Activated naive CD4-positive, alpha-beta T cell treated with Interleukin-2 at 50 U/mL for 16 hours (primary cell): ENCODE results near the gene DUSP7.
"Not testable (repeated sequence)": the region's sequence is repeated elsewhere in the genome, so short reads cannot be mapped to it uniquely, and the experiment has no call there.

Experiments used
- DNase-seq: peaks from one replicate; pipeline ENCODE4 v3.0.0-alpha.2; 2020

Gene DUSP7

GRCh38 chr3:52046186-52046901, 10.0 kb downstream of the DUSP7 start:
- DNase-seq = no peak

- DNase-seq = no peak
Measured at GRCh38 chr3:52044869-52045619, 11.3 kb downstream of the DUSP7 start.

GRCh38 chr3:52043750-52044149, 12.6 kb downstream of the DUSP7 start:
- no peak for DNase-seq

- not testable (repeated sequence) for DNase-seq
Measured at GRCh38 chr3:52043039-52043438, 13.3 kb downstream of the DUSP7 start.

- no peak for DNase-seq
Measured at GRCh38 chr3:52041118-52041731, 15.1 kb downstream of the DUSP7 start.

GRCh38 chr3:52040600-52040999, 15.8 kb downstream of the DUSP7 start:
- no peak for DNase-seq

- DNase-seq = no peak
Measured at GRCh38 chr3:52039846-52040245, 16.5 kb downstream of the DUSP7 start.

GRCh38 chr3:52039426-52039825, 16.9 kb downstream of the DUSP7 start:
- DNase-seq = no peak

- DNase-seq = no peak
Measured at GRCh38 chr3:52038227-52038626, 18.1 kb downstream of the DUSP7 start.

- no peak for DNase-seq
Measured at GRCh38 chr3:52037291-52037690, 19.1 kb downstream of the DUSP7 start.

- DNase-seq = no peak
Measured at GRCh38 chr3:52036829-52037228, 19.5 kb downstream of the DUSP7 start.

- DNase-seq = no peak
Measured at GRCh38 chr3:52036222-52036694, 20.1 kb downstream of the DUSP7 start.

GRCh38 chr3:52034651-52035050, 21.7 kb downstream of the DUSP7 start:
- DNase-seq = no peak

- DNase-seq = no peak
Measured at GRCh38 chr3:52034212-52034611, 22.2 kb downstream of the DUSP7 start.

- not testable (repeated sequence) for DNase-seq
Measured at GRCh38 chr3:52033748-52034147, 22.6 kb downstream of the DUSP7 start.

- no peak for DNase-seq
Measured at GRCh38 chr3:52032702-52033408, 23.5 kb downstream of the DUSP7 start.

- DNase-seq = no peak
Measured at GRCh38 chr3:52031896-52032295, 24.5 kb downstream of the DUSP7 start.

GRCh38 chr3:52030714-52031310, 25.6 kb downstream of the DUSP7 start:
- DNase-seq = no peak

GRCh38 chr3:52029535-52029934, 26.8 kb downstream of the DUSP7 start:
- DNase-seq = no peak

- DNase-seq = no peak
Measured at GRCh38 chr3:52029053-52029452, 27.3 kb downstream of the DUSP7 start.

- DNase-seq = no peak
Measured at GRCh38 chr3:52028572-52028971, 27.8 kb downstream of the DUSP7 start.

- no peak for DNase-seq
Measured at GRCh38 chr3:52026041-52026440, 30.3 kb downstream of the DUSP7 start.

- DNase-seq = no peak
Measured at GRCh38 chr3:52025453-52025852, 30.9 kb downstream of the DUSP7 start.
